ENCODE measurements around the gene ERC1.

ERC1 gene

DNA sequence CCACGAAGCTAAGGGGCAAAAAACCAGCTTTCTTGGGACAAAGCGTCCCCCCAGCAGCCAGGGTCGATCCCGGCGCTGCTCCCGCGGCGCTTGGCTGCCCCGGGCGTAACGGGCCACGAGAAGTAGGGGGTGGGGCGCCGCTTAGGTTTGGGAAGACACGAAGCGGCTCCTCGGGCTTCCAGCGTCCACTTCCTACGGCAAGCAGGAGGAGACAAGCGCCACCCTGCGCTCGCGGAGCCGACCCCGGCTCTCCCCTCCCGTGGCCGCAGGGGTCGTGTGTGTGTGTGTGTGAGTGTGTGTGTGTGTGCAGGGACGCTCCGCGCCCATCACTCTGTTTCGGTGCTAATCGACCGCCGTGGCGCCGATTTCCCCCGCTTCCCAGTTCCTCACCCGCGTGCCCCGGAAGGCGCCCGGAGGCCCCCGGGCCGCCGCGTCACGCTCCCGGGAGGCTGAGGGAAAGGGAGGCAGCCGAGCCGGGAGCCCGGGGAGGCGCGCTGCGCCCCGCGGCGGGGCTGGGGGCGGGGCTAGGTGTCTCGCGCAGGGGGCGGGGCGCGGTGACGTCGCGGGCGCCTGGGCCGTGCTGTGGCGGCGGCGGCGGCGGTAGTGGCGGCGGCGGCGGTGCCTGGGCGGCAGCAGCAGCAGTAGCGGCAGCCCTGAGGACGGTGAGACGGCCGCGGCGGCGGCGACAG lies at the start of gene ERC1:
Gene ERC1, plus strand, starts transcription at position 563 of the 689 bp plus-strand sequence. CDS start 36,681 bp downstream, outside the sequence.
- DNase-seq (ENCODE audit: low spot score), result peak; percentile 84

DNA sequence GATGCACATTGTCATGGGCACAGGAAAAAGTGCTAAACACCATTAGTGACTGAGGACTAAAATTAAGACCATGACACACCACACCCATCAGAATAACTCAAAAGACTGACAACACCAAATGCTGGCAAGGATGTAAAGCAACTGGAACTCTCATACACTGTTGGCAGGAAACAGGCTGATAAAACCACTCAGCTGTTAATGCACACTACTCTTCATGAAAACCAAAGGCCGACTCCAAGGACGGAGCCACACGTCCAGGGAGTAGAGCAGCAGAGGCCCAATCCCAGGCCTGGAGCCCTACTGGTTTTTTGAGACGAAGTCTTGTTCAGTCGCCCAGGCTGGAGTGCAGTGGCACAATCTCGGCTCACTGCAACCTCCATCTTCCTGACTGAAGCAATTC lies 48.0 kb upstream of the ERC1 start:
- no peak for DNase-seq (ENCODE audit: low spot score)

DNA sequence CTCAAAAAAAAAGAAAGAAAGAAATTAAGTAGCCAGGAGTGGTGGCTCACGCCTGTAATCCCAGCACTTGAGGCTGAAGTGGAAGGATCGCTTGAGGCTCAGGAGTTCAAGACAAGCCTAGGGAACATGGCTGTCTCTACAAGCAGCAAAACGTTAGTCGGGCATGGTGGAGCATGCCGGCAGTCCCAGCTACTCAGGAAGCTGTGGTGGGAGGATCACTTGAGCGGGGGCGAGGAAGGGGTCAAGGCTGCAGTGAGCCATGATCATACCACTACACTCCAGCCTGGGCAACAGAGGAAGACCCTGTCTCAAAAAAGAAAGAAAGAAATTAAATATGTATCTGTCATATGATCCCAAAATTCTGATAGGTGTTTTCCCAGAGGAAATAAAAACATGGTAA lies 46.8 kb upstream of the ERC1 start:
- DNase-seq (ENCODE audit: low spot score), result no peak

DNA sequence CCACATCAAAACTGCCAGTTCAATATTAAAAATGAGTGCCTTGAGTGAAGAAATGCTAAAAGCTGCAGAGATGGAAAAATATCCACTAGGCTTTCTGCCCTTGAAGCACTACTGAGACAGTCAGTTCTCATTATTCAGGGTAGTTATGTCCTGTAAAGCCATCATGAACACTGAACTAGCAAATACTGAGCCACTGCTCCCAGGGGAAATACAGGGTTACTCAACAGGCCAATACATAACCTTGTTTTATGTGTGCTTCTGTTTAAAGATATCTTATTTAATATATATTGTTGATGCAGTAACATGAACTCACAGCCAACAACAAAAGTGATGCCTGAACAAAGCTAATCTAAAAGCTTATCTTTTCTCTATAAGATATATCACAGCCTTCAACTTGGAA lies 44.8 kb upstream of the ERC1 start:
- DNase-seq (ENCODE audit: low spot score), result no peak

DNA sequence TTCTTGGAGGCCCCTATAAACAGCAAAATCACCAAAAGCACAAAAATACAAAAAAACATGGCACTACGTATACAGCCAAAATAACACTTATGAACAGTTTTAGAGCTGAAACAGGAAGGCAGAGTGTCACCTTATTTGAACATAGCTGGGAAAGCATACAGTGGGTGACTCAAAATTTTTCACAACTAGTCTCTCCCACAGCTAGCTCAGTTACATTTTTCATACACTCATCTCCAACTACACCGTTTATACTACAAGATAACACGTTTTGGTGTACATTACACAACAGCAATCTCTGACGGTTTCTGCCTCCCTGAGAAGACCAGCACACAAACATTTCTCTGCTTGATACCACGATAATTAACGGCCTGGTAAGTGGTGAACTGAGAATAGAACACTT lies 44.4 kb upstream of the ERC1 start:
- no peak for DNase-seq (ENCODE audit: low spot score)

DNA sequence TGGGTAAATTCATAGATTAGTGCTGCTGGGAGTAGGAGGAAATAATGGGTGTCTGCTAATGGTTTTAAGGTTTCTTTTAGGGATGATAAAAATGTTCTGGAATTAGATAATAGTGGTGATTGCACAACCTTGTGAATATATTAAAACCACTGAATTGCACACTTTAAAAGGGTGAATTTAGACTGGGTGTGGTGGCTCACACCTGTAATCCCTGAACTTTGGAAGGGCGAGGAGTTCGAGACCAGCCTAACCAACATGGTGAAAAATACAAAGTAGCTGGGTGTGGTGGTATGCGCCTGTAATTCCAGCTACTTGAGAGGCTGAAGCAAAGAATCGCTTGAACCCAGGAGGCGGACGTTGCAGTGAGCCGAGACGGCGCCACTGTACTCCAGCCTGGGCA lies 42.8 kb upstream of the ERC1 start:
- no peak for DNase-seq (ENCODE audit: low spot score)

DNA sequence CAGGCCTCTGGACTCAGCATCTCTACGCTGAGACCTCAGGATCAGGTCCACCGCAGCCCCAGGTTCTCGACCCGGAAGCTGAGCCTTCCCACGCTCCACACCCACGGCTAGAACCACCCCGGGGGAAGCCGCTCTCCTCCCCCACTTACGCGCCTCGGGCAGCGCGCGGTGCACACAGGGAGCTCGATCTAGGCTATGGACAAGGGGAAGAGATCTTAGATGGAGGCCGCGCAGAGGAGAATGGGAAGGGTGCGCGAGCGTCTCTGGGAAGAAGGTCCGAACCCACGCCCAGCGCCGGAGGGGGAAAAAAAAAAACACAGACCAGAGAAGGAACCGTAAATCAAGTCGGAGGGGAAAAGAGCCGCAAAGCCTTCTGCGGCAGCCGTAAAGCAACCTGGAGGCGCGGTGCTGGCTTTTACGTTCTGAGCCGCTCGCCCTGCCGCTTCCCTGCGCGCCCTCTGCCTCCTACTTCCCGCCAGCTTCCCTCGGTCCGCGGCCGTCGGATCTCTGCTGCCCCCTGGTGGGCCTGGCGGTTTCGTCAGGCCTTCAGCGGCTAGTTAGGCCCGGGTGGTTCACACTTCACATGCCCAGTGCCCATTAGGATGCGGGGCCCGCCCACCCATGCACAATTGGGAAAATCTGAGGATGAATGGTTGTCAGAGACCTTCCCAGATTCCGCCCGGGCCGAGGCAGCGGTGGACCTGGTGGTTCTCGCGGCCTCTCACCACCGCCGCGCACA lies 41.4 kb upstream of the ERC1 start, which contains the start of gene RAD52:
Gene RAD52, minus strand, starts transcription at position 242 of the 739 bp plus-strand sequence. CDS start 16,636 bp downstream, outside the sequence.
- DNase-seq (ENCODE audit: low spot score), result peak; percentile 96

DNA sequence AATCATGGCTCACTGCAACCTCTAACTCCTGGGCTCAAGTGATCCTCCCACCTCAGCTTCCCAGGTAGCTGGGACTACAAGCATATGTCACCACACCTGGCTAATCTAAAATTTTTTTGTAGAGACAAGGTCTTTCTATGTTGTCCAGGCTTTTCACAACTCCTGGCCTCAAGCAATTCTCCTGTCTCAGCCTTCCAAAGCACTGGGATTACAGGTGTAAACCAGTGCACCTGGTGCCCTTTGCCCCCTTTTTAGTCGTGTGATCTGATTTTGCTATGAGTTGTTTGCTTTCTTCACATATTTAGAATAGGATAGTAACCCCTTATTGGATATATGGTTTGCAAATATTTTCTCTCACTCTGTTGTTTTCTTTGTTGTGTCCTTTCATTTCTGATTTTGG lies 39.8 kb upstream of the ERC1 start:
- DNase-seq (ENCODE audit: low spot score), result no peak

DNA sequence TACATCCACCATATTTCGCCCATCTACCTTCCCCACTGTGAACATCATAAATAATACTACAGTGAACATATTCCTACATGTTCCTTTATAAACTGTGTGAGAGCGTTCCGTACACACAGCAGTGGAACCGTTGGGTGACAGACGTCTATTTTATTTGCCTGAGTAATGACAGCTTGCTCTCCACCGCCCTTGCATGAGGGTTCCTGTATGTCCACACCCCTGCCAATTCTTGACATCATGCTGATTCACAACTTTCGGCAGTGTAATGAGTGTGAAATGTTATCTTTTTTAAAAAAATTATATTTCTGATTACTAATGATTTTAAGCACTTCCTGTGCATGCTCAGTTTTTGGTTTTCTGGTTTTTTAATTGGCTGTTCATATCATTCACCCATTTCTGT lies 37.2 kb upstream of the ERC1 start:
- DNase-seq (ENCODE audit: low spot score), result peak; percentile 49

DNA sequence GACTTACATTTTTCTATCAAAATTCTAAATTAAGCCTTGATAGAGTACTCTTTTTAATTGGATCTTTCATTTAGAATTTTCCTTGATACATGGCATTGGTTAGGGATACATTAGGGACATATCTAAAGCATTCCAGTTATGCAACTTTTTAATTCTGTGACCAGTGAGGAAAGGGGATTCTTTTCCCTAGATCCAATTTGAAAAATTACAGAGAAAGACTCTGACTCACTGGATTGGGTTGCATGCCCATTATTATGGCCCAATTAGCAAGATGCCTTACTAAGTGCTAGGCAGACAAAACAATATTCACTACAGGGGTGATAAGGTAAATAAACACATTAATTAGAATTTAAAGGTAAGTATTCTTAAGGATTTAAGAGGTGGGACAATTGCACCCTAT lies 36.3 kb upstream of the ERC1 start:
- DNase-seq (ENCODE audit: low spot score), result no peak

DNA sequence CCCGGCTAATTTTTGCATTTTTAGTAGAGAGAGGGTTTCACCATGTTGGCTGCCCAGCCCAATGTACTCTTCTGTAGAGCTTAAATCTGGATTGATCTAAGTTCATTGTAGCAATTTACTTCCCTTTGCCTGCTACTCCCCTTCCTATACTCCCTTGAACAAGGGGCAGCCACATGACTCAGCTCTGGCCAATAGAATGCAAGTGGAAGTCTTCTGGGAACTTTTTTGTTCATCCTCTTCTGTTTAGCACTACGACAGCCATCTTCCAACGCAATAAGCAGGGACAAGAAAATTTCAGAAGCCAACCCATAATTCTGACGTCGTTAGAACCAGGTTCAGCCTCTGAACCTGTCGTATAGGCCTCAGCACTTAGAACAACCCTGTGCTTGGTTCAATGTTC lies 35.1 kb upstream of the ERC1 start:
- no peak for DNase-seq (ENCODE audit: low spot score)

DNA sequence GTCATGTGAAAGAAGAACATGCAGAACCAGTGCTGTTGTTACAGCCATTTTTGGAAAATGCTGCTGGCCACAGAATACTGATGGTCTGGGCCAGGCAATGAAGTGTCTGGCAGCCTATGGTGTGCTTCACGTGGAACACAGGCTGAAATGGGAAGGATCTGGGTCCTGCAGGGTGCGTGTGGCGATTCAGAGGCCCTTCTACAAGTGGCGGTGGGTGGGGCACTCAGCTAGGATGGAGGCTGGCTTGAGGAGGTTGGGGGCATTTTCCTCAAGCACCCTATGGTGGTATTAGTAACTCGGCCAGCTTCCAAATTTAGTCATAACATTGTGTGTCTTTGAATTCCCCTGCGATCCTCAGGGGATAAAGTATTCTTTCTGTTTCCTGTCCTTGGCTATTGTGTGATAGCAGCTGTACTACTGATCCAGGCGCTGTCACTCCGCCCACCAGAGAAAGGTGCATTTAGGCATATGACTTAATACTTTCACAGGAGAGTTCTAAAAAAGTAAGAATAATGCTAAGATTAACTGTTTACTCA lies 32.4 kb upstream of the ERC1 start:
- DNase-seq (ENCODE audit: low spot score), result no peak

DNA sequence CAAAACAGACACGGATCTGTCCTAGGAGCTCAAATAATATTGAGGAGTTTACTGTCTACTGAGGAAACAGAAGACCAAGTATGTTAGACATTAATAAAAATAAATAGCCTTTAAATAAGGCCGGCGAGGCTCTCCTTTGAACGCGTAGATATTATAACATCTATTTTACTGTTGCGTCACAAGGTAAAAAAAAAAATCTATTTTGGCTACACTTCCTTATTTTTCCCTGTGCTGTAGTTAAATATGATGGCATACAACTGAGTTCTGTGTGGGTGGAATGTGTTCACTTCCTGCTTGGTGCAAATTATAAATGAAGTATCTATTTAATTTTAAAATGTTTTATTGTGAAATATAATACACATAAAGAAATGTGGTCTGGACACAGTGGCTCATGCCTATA lies 24.3 kb upstream of the ERC1 start:
- no peak for DNase-seq (ENCODE audit: low spot score)

DNA sequence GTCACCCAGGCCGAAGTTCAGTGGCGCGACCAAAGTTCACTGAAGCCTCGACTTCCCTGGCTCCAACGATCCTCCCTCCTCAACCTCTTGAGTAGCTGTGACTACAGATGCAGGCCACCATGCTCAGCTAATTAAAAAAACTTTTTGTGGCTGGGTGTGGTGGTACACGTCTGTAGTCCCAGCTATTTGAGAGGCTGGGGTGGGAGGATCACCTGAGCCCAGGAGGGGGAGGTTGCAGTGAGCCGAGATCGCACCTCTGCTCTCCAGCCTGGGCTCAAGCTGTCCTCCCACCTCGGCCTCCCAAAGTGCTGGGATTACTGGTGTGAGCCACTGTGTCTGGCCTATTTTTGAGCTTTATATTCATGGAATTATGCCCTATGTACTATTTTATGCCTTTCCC lies 23.4 kb upstream of the ERC1 start:
- DNase-seq (ENCODE audit: low spot score), result no peak

DNA sequence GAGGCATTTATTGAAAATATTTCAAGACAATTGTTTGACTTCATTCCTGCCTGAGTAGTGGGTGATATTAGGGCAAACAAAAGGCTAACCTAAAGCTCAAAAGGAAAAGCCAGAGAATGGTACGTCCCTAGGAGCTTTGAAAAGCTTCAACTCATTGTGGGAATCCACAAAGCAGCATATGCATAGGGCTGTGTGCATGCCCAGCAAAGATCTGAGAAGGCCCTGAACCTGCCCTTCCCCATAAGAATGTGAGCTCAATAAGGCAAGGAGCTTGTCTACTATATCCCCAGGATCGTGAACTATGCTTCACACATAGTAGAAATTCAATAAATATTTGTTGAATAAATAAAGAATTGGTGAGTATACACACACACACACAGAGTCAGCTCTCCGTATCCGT lies 22.5 kb upstream of the ERC1 start:
- DNase-seq (ENCODE audit: low spot score), result no peak

DNA sequence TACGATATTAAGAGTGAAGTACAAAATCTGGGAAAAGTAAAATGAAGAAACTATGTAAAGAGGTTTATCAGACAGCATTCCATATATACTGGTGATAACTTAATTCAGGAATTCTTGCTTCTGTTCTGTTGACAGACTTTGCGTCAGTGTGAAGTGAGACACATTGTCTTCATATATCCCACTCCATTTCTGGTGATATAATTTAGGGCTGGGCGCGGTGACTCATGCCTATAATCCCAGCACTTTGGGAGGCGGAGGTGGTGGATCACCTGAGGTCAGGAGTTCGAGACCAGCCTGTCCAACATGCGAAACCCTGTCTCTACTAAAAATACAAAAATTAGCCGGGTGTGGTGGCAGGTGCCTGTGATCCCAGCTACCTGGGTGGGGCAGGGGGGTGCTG lies 21.2 kb upstream of the ERC1 start:
- no peak for DNase-seq (ENCODE audit: low spot score)

DNA sequence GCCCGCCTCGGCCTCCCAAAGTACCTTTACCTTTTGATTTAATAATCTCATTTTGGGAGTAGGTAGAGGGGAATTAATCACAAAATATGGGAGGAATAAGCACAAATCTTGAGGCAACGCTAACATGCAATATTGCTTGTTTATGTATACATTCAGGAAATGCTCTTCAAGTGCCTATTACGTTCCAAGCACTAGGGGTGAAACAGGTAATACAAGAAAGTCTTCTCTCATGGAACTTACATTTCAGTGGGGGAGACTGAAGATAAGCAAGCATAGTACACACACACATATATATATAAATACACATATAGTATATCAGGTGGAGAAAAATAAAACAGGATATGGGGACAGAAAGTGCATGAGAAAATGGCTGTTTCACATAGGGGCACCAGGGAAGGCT lies 19.0 kb upstream of the ERC1 start:
- DNase-seq (ENCODE audit: low spot score), result no peak

DNA sequence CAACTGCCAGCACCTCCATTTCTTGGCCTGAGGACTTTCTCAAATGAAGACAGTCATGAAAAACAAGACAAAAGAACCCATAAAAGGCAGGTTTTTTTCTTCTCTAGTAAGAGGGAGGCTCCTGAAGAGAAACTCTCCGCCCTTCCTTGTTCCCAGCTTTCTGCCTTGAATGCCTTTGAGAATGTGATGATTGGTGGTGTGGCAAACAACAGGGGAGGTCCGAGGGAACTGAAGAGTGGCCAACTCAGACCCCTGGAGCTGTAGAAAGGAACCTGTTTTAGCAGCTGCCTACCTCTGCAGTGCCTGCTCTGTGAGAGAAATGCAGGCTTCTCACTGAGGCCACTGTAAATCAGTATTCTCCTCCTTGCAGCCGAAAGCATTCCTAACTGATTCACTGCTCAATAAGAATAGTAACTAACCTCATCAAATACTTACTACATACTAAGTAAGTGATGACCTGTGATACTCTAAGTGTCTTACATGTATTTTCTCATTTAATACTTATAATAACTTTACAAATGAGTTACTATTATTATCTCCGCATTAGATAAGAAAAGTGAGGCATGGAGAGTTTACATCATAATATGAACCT lies 16.7 kb upstream of the ERC1 start:
- DNase-seq (ENCODE audit: low spot score), result no peak

DNA sequence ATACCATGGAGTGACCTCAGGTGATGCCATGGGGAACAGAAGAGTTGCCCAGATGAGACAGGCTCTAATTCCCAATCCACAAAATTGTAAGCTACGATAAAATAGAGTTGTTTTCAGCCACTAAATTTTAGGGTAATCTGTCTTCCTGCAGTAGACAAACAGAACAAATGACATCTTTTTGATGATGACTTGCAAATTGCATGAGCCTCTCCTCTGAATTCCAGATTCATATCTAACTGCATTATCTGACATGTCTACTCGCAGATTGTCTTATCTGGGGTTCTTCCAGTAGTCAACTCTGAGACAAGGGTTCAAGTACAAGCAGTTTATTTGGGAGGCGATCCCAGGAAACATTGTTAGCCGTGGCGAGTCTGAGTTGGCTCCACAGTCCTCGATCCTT lies 14.4 kb upstream of the ERC1 start:
- no peak for DNase-seq (ENCODE audit: low spot score)

DNA sequence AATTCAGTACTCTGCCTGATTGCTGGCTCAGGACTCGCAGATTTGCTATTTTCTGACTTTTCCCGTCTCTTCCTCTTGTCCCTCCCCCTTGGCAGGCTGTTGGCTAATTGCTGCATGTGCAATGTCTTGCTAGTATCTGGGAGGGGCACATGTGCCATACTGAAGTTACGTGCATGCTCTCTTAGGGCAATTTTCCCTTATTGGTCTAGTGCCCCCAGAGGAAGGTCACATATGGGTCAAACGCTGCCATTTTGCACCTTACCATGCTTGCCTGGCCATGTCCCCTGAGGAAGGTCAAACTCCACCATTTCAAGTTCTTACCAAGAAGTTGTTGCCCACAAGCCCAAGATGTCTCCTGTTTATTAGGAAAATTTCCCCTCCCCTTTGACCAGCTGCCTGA lies 13.9 kb upstream of the ERC1 start:
- no peak for DNase-seq (ENCODE audit: low spot score)

DNA sequence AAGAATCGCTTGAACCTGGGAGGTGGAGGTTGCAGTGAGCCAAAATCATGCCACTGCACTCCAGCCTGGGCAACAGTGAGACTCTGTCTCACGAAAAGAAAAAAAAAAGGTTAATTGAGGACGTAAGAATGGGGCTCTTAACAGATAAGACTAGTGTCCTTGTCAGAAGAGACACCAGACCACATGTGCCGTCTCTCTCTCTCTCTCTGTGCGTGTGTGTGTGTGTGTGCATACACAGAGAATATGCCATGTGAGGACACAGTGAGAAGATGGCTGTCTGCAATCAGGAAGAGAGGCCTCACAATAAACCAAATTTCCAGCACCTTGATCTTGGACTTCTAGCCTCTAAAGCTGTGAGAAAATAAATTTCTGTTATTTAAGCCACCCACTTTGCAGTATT lies 11.7 kb upstream of the ERC1 start:
- no peak for DNase-seq (ENCODE audit: low spot score)

DNA sequence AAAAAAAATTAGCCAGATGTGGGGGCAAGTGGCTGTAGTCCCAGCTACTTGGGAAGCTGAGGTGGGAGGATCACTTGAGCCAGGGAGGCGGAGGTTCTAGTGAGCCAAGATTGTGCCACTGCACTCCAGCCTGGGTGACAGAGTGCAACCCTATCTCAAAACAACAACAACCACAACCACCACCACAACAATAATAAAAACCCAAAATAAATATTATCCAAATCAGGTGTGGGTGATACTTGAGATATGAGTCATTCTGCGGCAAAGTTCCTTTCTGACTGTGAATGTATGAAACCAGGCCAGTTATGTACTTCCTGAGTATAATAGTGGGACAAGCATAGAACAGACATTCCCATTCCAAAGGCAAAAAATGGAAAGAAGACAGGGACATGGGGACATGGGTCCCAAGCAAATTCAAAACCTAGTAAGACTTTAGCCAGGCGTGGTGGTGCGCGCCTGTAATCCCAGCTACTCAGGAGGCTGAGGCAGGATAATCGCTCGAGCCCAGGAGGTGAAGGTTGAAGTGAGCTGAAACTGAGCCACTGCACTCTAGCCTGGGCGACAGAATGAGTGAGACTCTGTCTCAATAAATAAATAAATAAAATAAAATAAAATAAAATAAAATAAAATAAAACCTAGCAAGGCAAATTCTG lies 9.7 kb upstream of the ERC1 start:
- DNase-seq (ENCODE audit: low spot score), result no peak

DNA sequence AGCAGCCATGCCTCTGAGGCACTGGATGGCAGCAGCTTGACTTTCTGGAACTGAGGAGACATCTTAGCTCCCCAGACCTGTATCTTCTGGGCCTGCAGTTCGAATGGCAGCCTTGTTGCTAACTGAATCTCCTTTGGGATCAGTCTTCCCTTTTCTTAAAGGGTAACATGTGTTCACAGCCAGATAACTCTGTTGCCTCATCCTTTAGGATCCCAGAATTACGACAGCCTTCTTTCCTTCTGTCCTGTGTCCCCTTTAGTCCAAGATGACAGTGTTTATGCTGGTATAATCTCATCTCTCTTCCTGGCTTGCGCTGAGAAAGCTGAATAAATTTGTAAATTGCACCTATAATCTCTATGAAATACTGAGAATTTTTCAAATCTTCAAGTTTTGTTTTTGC lies 9.1 kb upstream of the ERC1 start:
- no peak for DNase-seq (ENCODE audit: low spot score)
